ENCODE data around the gene EVI2A.

GRCh38 chr17:31308372-31309334 lies 12.8 kb downstream of the EVI2A start:
- TF ChIP-seq CTCF (IDR thresholded peaks at IDR 0.05) (no peak), POLR2A (IDR thresholded peaks at IDR 0.05) (no peak)

Data from testis (tissue), 2 donors.